ENCODE measurements around the gene PLPPR5.

DNA sequence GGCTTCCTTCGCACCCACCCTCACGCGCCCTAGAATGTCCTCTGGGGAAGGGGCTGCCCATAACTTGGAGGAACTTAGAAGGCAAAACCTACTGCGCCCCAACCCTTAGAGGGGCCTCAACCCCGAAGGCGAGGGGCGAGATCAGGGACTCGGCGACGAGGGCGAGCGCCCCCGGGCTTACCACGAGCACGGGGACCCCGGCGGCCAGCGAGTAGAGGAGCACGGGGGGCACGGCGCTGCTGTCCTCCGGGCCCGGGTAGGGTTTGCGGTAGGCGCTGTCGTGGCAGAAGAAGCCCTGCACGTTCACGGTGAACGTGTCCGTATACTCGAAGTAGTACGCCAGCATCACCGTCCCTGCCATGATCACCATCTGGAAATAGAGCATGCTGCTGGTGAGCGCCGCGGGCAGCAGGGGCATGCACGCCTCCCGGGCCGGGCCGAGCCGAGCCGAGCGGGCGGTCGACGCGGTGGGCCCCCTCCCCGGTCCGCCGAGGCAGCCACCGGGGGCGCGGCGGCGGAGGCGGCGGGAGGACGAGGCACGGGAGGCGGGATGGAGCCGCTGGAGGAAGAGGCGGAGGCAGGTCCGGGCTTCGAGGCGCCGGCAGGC is 304 bp downstream of the PLPPR5 start:
- TF ChIP-seq POLR2A (IDR thresholded peaks at IDR 0.05; ENCODE audit: low read depth, low read length) (no peak), POLR2AphosphoS5 (IDR thresholded peaks at IDR 0.05; ENCODE audit: low read depth, low read length) (no peak)
